A549 (cell line): Measurements from ENCODE around the gene CD4. TPM values are rescaled to one million over a fixed set of nuclear protein-coding genes. Genes with fewer than 3 reads are reported as not detected.
"Not testable (repeated sequence)": the region's sequence is repeated elsewhere in the genome, so short reads cannot be mapped to it uniquely, and the experiment has no call there.

Experiments
- ATAC-seq, 2 experiments: fragments of 200-7000 bp in 1 of 2; fragments of >200 bp in 1 of 2; cut with Nextera tagmentation in 1 of 2; cut with Tn5 transposase in 1 of 2; 3 replicates each; pipeline versions ENCODE4 v1.8.0 to v1.9.1; 2018 to 2020; ENCODE audit warnings: mild to moderate bottlenecking in 1 of 2, moderate library complexity in 1 of 2
- CTCF ChIA-PET: fragments of 300-600 bp; sonication (Branson Sonifier 250); formaldehyde crosslinking; extraction: SDS; loops from one replicate; lab custom pipeline; 2021; ENCODE audit warnings: antibody characterized with exemption, inconsistent platforms; lab: Yijun Ruan, JAX
- POLR2A ChIA-PET: fragments of 350-600 bp; formaldehyde crosslinking; extraction: SDS; loops from one replicate; lab custom pipeline; 2021; ENCODE audit warnings: antibody characterized with exemption, inconsistent platforms; lab: Yijun Ruan, JAX
- DNase-seq, 2 experiments: peaks; one replicate each; pipeline versions ENCODE4 v3.0.0 to v3.0.0-alpha.2; 2011 to 2016; ENCODE audit warnings: low read depth in 1 of 2, low spot score in 1 of 2
- FAIRE-seq: peaks from 2 replicates; lab custom pipeline; 2011; peaks lifted over from hg19 to GRCh38; lab: Jason Lieb, UNC
- H3K27ac ChIP-seq, 2 experiments: fragments of >200 bp; sonication (Bioruptor Twin); formaldehyde crosslinking; 3 replicates each; pipeline ENCODE4 v1.5.1; 2016 to 2017
- H3K4me1 ChIP-seq: fragments of >200 bp; sonication (Bioruptor Twin); formaldehyde crosslinking; 3 replicates; pipeline ENCODE4 v1.6.1; 2016
- H3K4me2 ChIP-seq: fragments of >200 bp; sonication (Bioruptor Twin); formaldehyde crosslinking; 3 replicates; pipeline ENCODE4 v1.6.1; 2016
- H3K4me3 ChIP-seq: fragments of >200 bp; sonication (Bioruptor Twin); formaldehyde crosslinking; 3 replicates; pipeline ENCODE4 v1.5.1; 2016
- H3K9me3 ChIP-seq: fragments of >200 bp; sonication (Bioruptor Twin); formaldehyde crosslinking; 3 replicates; pipeline ENCODE4 v1.6.1; 2016
- CBX2 ChIP-seq: fragments of 200-600 bp; sonication (generic); IDR thresholded peaks from 2 replicates; pipeline ENCODE4 v1.6.1; 2016; ENCODE audit warnings: low read depth, mild to moderate bottlenecking, borderline replicate concordance
- CTCF ChIP-seq: fragments of >200 bp; sonication (Bioruptor Twin); formaldehyde crosslinking; IDR thresholded peaks from 3 replicates; pipeline ENCODE4 v1.5.1; 2016
- EHMT2 ChIP-seq: fragments of 200-600 bp; sonication (generic); IDR thresholded peaks from 2 replicates; pipeline ENCODE4 v1.6.1; 2016; ENCODE audit warnings: antibody characterized with exemption, low read depth, mild to moderate bottlenecking, moderate library complexity
- EP300 ChIP-seq, 2 experiments: fragments of >200 bp; sonication (Bioruptor Twin); formaldehyde crosslinking; IDR thresholded peaks; 2 replicates in 1 of 2; 3 replicates in 1 of 2; pipeline ENCODE4 v1.6.1; 2016 to 2017
- ESRRA ChIP-seq: fragments of 150-350 bp; IDR thresholded peaks from 2 replicates; pipeline ENCODE4 v1.6.1; 2014; ENCODE audit warnings: mild to moderate bottlenecking, low read length, borderline replicate concordance
- FOXS1 ChIP-seq: fragments of 250-450 bp; sonication (Bioruptor Pico); IDR thresholded peaks from 2 replicates; pipeline ENCODE4 v1.5.0; 2020; ENCODE audit warnings: mild to moderate bottlenecking, moderate library complexity
- GATA3 ChIP-seq: IDR thresholded peaks from 2 replicates; pipeline ENCODE4 v1.6.1; 2012; ENCODE audit warnings: borderline replicate concordance
- HES2 ChIP-seq: fragments of >200 bp; sonication (Bioruptor Twin); formaldehyde crosslinking; IDR thresholded peaks from 2 replicates; pipeline ENCODE4 v1.6.1; 2016
- HEYL ChIP-seq: fragments of 250-450 bp; sonication (Bioruptor Pico); IDR thresholded peaks from 2 replicates; pipeline ENCODE4 v1.8.0; 2021; ENCODE audit warnings: mild to moderate bottlenecking, moderate library complexity
- HOXA7 ChIP-seq: fragments of 250-450 bp; sonication (Bioruptor Pico); IDR thresholded peaks from 2 replicates; pipeline ENCODE4 v1.5.0; 2020; ENCODE audit warnings: mild to moderate bottlenecking, moderate library complexity
- HOXB13 ChIP-seq: fragments of 250-450 bp; sonication (Bioruptor Pico); IDR thresholded peaks from 2 replicates; pipeline ENCODE4 v1.5.0; 2020; ENCODE audit warnings: low read depth, mild to moderate bottlenecking, moderate library complexity
- JUNB ChIP-seq: fragments of >200 bp; sonication (Bioruptor Twin); formaldehyde crosslinking; IDR thresholded peaks from 2 replicates; pipeline ENCODE4 v1.6.1; 2016
- MAFK ChIP-seq: fragments of 450-650 bp; IDR thresholded peaks from 2 replicates; pipeline ENCODE4 v1.6.1; 2014; ENCODE audit not compliant: partially characterized antibody
- MAZ ChIP-seq: fragments of 150-350 bp; IDR thresholded peaks from 2 replicates; pipeline ENCODE4 v1.6.1; 2014; ENCODE audit warnings: antibody characterized with exemption, low read depth, low read length, borderline replicate concordance
- NPAS2 ChIP-seq: fragments of 250-450 bp; sonication (Bioruptor Pico); IDR thresholded peaks from 2 replicates; pipeline ENCODE4 v1.8.0; 2022; ENCODE audit warnings: mild to moderate bottlenecking, moderate library complexity, borderline replicate concordance
- PBX3 ChIP-seq: IDR thresholded peaks from 2 replicates; pipeline ENCODE4 v1.6.1; 2012
- PHF8 ChIP-seq: fragments of 200-600 bp; sonication (generic); IDR thresholded peaks from 2 replicates; pipeline ENCODE4 v1.6.1; 2016; ENCODE audit warnings: low read depth, mild to moderate bottlenecking, antibody characterized with exemption, moderate library complexity, borderline replicate concordance
- POLR2A ChIP-seq: IDR thresholded peaks from 2 replicates; pipeline ENCODE4 v1.6.1; 2012; ENCODE audit warnings: mild to moderate bottlenecking, low read length
- RAD21 ChIP-seq, 2 experiments: fragments of >200 bp in 1 of 2; sonication (Bioruptor Twin) in 1 of 2; formaldehyde crosslinking in 1 of 2; IDR thresholded peaks in 1 of 2; conservative IDR thresholded peaks in 1 of 2; 2 replicates in 1 of 2; 3 replicates in 1 of 2; pipeline ENCODE4 v1.6.1; 2012 to 2018; ENCODE audit warnings: inconsistent platforms in 1 of 2
- RARB ChIP-seq: fragments of 250-450 bp; sonication (Bioruptor Pico); IDR thresholded peaks from 2 replicates; pipeline ENCODE4 v1.8.0; 2021; ENCODE audit warnings: mild to moderate bottlenecking, moderate library complexity
- RNF2 ChIP-seq: fragments of 200-600 bp; sonication (generic); IDR thresholded peaks from 2 replicates; pipeline ENCODE4 v1.6.1; 2016; ENCODE audit warnings: low read depth, mild to moderate bottlenecking, antibody characterized with exemption, moderate library complexity, borderline replicate concordance
- TFCP2L1 ChIP-seq: fragments of 250-450 bp; sonication (Bioruptor Pico); IDR thresholded peaks from 2 replicates; pipeline ENCODE4 v1.5.0; 2021; ENCODE audit warnings: mild to moderate bottlenecking
- ZFP36 ChIP-seq: fragments of 450-650 bp; IDR thresholded peaks from 2 replicates; pipeline ENCODE4 v1.6.1; 2014; ENCODE audit warnings: borderline replicate concordance; ENCODE audit not compliant: partially characterized antibody
- ZNF302 ChIP-seq: fragments of 250-450 bp; sonication (Bioruptor Pico); IDR thresholded peaks from 2 replicates; pipeline ENCODE4 v1.9.0; 2021; ENCODE audit warnings: inconsistent platforms, mild to moderate bottlenecking, moderate library complexity
- WGBS: methylation state at CpG from one replicate; pipeline ENCODE4 v1.1.6; 2017; ENCODE audit errors: missing lambda C conversion rate; 5-methylcytosine and 5-hydroxymethylcytosine counted together
- polyA minus RNA-seq: library from RNA; depleted of rRNA, polyadenylated mRNA; stranded (reverse); fragments of >200 nt; gene quantifications from 2 replicates; pipeline ENCODE4 v1.2.3, GENCODE V29; 2011; rRNA and poly(A)+ RNA removed
- polyA plus RNA-seq, 4 experiments: library from polyadenylated mRNA; depleted of rRNA in 3 of 4; stranded (reverse); fragments of >200 nt; fragmentation: RNase III in 1 of 4; extraction: RNeasy Plus Mini Kit Qiagen cat#74134 plus additional on column Dnase treatment in 1 of 4; gene quantifications; 2 replicates in 3 of 4; 3 replicates in 1 of 4; pipeline ENCODE4 v1.2.3, GENCODE V29; 2011 to 2017

Gene CD4
- not detected in 2 replicates for polyA plus RNA-seq (2011; rRNA removed)
- 0.01 TPM in 1 of 2 replicates, not detected in the other for polyA plus RNA-seq (2012; cell fraction: cytosol; rRNA removed)
- polyA plus RNA-seq (2012; cell fraction: nucleus; rRNA removed), result 0.04 TPM in 1 of 2 replicates, not detected in the other
- polyA plus RNA-seq (2017; fragmentation: RNase III; extraction: RNeasy Plus Mini Kit Qiagen cat#74134 plus additional on column Dnase treatment), result 0.03 TPM in 1 of 3 replicates, not detected in the others
- polyA minus RNA-seq, result not detected in 2 replicates

GRCh38 chr12:6788972-6789924 lies at the start of gene CD4:
CD4 (plus strand) TSS chr12:6789528; CDS start chr12:6800139, 10,611 bp downstream.
- TF ChIP-seq POLR2A (no peak), FOXS1 (CRISPR knock-in tag) (no peak), ZNF302 (CRISPR knock-in tag) (no peak), ESRRA (no peak), JUNB (no peak), EP300 (IDR thresholded peaks at IDR 0.05) (no peak)
- TF ChIP-seq, all 56 proteins: peak for 0
- no peaks in the 10 kb centered on the region for H3K4me1 ChIP-seq
- FAIRE-seq (no peak), ATAC-seq (no peak), DNase-seq (no peak)
- ChIA-PET POLR2A (no interaction called here), CTCF (interaction anchor here (0.8 to 26.0 kb wide), 7 partner anchors 10 to 46 kb away, joined by 3 to 670 read pairs (median 18); partner anchors contain the start of genes GPR162, LAG3, MLF2 and P3H3)
- H3K27ac ChIP-seq, result no peak within 1 kb of the TSS
- H3K4me3 ChIP-seq, result no peak within 1 kb of the TSS
- no peak within 1 kb of the TSS for H3K4me2 ChIP-seq
- WGBS, result 68% methylated on average over 18 of the region's 18 CpGs
- no peaks in the 10 kb centered on the region for H3K9me3 ChIP-seq

- 87% methylated on average over 12 of the region's 12 CpGs for WGBS
- H3K4me3 ChIP-seq, FAIRE-seq, DNase-seq, H3K9me3 ChIP-seq, H3K4me1 ChIP-seq, ATAC-seq, POLR2A ChIA-PET, H3K27ac ChIP-seq, H3K4me2 ChIP-seq: not testable (repeated sequence)
- CTCF ChIA-PET, result interaction anchor here (1.1 to 4.5 kb wide), 3 partner anchors 8 to 24 kb away, joined by 3 to 36 read pairs (median 3); partner anchors contain the start of gene MLF2
Measured at GRCh38 chr12:6742080-6742479, 47.2 kb upstream of the CD4 start.

- no peak for DNase-seq
- H3K4me1 ChIP-seq, result 0 out of 3 replicates have a peak, but pooled peaks cover 4% of the 10 kb centered on the region
- no peak for FAIRE-seq
- no peak overlapping the region for H3K4me3 ChIP-seq
- no peak for ATAC-seq
- H3K27ac ChIP-seq, result no peak overlapping the region
- no peak overlapping the region for H3K4me2 ChIP-seq
- H3K9me3 ChIP-seq, result no peaks in the 10 kb centered on the region
- no peak for TF ChIP-seq ZFP36
- no peak for TF ChIP-seq CBX2
- no peak for TF ChIP-seq PHF8
- no peak for TF ChIP-seq HES2
- no peak for TF ChIP-seq RARB (CRISPR knock-in tag)
- no peak for TF ChIP-seq EHMT2
- TF ChIP-seq MAFK, result no peak
- TF ChIP-seq HEYL (CRISPR knock-in tag), result no peak
- TF ChIP-seq FOXS1 (CRISPR knock-in tag), result no peak
- TF ChIP-seq NPAS2, result no peak
- no peak for TF ChIP-seq GATA3
- no peak for TF ChIP-seq HOXB13
- no peak for TF ChIP-seq PBX3
- TF ChIP-seq JUNB, result no peak
- TF ChIP-seq HOXA7 (CRISPR knock-in tag), result no peak
- no peak for TF ChIP-seq TFCP2L1
- TF ChIP-seq CTCF, result no peak
- no peak for TF ChIP-seq RNF2
- no peak for TF ChIP-seq MAZ
- TF ChIP-seq RAD21 (conservative IDR thresholded peaks at IDR 0.05 in 1 of 2, IDR thresholded peaks at IDR 0.05 in 1 of 2), result no peak
- TF ChIP-seq, all 56 proteins: peak for 0
- ChIA-PET POLR2A (no interaction called here), CTCF (interaction anchor here (1.1 to 4.5 kb wide), 4 partner anchors 9 to 82 kb away, joined by 3 to 36 read pairs (median 10); partner anchors contain the start of gene MLF2)
- 72% methylated on average over 3 of the region's 3 CpGs for WGBS
Measured at GRCh38 chr12:6742834-6743233, 46.5 kb upstream of the CD4 start.

GRCh38 chr12:6743300-6743699 lies 46.0 kb upstream of the CD4 start:
- not testable (repeated sequence) for ATAC-seq, H3K9me3 ChIP-seq, FAIRE-seq, H3K4me1 ChIP-seq, H3K4me3 ChIP-seq, H3K4me2 ChIP-seq, DNase-seq, H3K27ac ChIP-seq
- POLR2A ChIA-PET, result interaction anchor here (1.8 kb wide), 1 partner anchor 10 kb away, joined by 7 read pairs; the partner anchor contains the start of gene MLF2
- WGBS, result 63% methylated on average over 7 of the region's 7 CpGs
- CTCF ChIA-PET, result interaction anchor here (1.1 to 4.5 kb wide), 3 partner anchors 10 to 82 kb away, joined by 3 to 36 read pairs (median 17); partner anchors contain the start of gene MLF2
